NCI-H146 treated with DMSO at 0.1 percent for 48 hours (cell line): ENCODE results near the gene PHLPP1.

ENCODE experiments used
- DNase-seq: peaks from one replicate; lab custom pipeline; 2025; ENCODE audit not compliant: unreplicated experiment; lab: John Stamatoyannopoulos, UW

PHLPP1 gene

DNA sequence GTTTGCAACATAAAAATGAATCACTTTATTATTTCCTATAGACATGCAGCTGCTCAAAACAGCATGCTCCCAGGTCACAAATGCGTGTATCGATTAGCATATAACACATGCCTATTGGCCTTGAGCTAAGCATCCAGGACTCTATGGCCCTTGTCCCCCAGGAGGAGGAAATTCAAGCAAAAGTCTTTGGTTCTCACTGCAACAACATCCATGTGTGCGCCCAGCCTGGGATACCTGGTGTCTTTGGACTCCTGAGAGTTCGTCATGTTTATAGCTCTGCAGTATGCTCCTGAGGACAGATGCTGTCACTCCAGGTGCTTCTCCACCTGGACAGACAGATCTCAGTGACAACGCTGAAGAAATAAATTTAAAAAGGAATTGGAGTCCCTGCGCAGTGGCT is 284.6 kb downstream of the PHLPP1 start:
- DNase-seq: no peak

DNA sequence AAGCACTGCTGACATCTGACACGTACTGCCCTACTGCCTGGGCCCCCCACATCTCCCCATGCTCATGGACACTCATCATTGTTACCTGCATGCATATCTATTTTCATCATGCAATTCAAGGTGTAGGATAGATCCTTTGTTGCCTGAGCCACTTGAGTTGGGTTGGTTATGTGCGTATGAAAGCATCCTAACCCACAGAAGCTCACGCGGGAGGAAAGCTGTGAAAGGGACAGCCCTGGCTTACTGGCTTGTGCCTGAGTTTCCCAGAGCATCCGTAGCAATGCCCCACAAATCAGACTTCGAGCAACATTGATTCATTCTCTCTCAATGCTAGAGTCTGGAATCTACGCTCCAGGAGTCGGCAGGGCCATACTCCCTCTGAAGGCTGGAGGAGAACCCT is 285.5 kb downstream of the PHLPP1 start:
- no peak for DNase-seq

DNA sequence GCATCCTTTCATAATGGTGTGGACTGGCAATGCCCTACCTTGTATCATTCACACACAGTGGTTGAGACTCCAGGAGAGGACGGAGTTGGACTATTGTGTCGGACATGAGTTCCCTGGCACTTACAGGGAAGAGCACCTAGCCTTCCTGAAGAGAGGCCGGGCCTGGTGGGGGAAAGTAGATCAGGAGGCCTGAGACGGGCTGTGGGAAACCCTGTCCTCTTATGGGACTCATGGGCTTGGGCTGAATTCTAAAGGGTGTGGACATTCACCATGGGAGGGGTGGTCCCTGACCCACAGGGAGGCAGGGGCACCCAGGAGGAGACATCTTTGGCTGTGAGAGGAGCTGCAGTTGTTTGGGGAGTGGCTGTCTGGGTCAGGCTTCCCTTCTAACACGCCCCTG is 286.5 kb downstream of the PHLPP1 start:
- DNase-seq: no peak

GRCh38 chr18:63002305-63002704 is 287.0 kb downstream of the PHLPP1 start:
- no peak for DNase-seq

DNA sequence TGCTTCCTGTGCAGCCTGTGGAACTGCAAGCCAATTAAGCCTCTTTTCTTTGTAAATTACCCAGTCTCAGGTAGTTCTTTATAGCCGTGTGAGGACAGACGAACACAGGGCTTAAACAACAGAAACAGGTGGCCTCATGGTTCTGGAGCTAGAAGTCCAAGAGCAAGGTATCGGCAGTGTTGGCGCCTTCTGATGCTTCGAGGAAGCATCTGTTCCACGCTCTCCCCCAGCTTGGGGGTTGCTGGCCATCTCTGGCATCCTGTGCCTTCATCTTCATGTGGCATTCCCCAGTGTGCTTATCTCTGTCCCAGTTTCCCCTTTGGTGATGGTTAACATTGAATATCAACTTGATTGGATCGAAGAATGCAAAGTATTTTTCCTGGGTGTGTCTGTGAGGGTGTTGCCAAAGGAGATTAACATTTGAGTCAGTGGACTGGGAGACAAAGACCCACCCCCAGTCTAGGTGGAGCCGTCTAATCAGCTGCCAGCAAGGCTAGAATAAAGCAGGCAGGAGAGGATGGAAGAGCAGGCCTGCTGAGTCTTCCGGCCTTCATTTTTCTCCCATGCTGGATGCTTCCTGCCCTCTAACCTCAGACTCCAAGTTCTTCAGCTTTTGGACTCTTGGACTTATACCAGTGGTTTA is 287.6 kb downstream of the PHLPP1 start:
- no peak for DNase-seq

DNA sequence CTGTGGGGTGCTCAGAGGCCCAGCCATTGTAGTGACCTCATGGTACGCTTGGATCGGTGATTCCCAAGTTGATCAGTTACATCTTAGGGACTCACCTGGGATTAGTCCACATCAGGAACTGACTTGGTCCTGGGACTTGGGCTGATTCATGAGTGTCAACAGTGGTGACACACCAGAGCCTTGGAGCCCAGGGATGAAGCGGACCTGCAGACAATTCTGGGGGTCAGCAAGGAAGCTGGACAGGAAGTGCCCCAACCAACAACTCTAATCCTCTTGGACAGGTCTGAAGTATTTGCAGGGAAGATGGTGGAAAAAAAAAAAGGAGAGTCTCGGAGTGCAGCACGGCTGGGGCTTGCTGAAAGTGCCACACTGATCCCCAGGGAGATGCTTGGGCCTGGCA is 288.6 kb downstream of the PHLPP1 start:
- no peak for DNase-seq

DNA sequence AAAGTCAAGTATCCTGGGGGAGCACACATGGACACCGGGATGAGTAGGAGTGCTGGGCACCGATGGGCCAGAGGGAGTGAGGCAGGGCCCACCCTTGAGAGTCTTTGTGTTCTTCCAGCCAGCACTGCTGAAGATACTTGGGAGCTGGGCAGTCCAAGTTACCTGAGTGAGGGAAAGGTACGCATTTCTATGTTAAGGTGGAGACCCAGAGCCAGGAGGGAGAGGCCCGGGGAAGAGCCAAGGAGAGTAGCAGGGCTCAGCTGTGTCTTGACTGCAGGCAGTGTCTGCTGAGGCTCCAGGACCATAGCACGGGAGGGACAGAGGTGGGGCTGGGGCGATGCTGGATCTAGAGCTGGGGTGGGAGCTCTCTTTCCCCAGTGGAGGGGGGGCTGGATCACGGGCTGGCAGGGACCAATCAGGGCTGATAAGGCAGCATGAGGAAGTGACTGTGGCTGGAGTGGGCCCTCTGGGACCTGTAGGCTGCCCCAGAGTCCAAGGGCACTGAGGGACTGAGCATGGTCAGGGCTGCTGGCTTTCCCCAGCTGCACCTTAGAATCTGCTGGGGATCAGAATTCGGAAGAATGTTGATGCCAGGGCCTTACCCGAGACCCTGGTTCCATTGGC is 289.2 kb downstream of the PHLPP1 start:
- no peak for DNase-seq

GRCh38 chr18:63005306-63005705 is 290.0 kb downstream of the PHLPP1 start:
- DNase-seq: no peak

DNA sequence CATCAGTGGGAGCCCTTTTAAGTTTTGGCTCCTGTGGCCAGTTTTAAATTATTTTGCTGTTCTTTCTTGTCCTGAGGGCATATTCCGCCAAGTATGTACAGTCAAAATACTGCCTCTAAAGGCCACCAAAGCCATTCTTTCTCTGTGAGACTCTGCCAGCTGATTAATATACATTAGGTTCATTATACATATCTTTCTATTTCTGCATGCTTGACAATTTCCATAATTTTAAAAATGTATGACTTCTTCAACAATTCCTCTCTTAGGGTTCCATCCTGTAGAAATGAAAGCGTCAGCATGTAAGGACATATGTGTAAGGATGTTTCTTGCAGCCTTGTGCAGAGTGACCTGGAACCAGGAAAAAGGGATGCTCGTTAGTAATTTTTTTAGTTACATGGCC is 291.9 kb downstream of the PHLPP1 start:
- no peak for DNase-seq

DNA sequence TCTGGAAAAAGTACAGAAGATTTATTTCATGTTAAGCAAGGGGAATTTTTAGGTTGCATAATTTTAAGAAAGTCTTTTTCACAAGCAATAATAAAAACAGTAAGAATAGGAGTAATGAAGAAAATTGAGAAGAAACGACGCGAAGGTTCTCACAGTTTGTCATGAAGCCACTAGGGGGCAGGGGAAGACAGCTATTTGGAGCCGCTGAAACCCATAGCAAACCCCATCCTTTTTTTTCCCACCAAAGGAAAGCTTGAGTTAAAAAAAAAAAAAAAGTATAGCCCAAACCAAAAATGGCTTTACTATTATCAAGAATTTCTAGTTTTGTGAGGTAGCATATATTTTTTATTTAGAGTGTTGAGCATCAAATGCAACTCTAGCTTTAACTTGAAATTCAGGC is 300.9 kb downstream of the PHLPP1 start:
- DNase-seq: peak; percentile 81

- DNase-seq: peak; percentile 30
These were observed 301.7 kb downstream of the PHLPP1 start for GRCh38 chr18:63017076-63017475.

DNA sequence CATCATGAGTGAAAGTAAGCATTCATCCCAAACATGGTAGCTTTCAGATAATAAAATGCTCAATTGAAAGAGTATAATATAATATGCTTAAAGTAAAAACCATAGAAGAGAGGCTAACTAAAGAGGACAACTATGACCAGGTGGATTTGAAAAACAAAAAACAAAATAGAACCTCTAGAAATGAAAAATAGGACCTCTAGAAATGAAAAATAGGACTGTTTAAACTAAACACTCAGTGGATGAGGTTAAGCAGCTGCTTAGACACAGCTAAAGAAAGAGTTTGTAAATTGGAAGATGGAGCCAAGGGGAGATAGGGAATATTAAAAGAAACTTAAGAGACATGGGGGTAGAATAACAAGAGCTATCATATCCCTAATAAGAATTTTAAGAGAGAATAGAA is 302.6 kb downstream of the PHLPP1 start:
- DNase-seq: no peak

DNA sequence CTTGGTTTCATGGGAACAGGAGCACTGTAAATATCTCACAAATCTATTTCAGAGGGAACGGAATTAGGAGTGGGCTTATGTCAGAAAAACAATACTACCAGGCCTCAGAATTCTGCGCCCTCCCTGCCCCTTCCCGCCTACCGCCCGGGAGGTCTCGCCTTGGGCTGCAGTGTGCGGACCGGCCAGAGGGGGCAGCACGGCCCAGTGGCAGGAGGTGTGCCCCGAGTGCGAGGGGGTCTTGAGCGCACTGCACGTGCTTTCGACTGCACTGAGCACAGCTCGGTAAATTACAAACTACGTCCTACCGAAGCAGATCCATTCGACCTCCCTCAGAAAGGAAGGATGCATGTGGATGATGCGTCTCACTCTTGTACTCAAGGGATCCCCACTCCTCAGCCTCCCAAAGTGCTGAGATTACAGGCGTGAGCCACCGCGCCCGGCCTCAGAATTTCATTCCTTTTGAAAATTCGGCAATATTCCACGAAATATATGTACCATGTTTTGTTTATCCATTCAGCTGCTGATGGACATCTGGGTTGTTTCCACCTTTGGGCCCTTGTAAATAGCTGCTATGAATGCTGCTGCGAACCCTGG is 307.2 kb downstream of the PHLPP1 start:
- no peak for DNase-seq

DNA sequence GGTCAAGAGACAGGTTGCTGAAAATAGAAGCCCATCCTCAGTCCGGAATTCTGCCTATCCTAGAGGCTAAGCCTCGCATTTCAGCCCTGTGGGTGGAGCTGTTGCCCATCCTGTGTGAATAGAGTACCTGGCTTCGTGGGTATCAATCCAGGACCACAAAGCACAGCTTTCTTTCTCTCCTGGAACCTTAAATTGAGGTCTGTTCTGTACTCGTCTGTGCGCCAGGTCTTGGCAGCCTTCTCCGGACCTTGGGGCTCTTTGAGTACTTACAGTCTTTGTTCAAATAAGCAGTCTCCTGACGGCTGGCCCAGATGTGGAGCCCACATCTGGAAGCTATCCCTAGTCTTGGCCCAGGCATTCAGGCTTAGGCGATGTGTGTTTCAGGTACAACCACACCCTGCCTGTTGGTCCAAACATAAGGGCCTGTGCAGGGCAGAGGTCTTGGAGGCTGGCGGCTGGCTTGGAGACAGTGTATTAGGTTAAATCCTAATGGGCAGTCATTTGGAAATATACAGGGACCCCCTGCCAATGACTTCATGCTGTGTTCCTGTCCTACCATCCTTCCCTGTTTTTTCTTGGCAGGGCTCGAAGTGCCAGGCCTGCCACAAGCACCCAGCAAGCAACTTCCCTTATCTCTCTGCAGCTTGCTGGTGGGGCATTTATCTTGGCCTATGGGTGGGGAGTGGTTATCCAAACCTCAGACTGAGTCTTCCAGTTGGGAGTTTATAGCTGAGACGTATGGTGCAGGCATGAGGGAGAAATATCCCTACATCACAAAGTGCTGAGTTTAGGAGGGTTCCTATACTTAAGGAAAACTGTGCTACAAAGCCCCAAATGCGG is 310.1 kb downstream of the PHLPP1 start:
- no peak for DNase-seq

- DNase-seq: no peak
These were observed 313.0 kb downstream of the PHLPP1 start for GRCh38 chr18:63028380-63028779.
